ENCODE results near the gene ZNF175. TPM values are rescaled to one million over a fixed set of nuclear protein-coding genes. Genes with fewer than 3 reads are reported as not detected.

Gene ZNF175
- total RNA-seq, 1 donor from 2014 or later, result 13.5 TPM

DNA sequence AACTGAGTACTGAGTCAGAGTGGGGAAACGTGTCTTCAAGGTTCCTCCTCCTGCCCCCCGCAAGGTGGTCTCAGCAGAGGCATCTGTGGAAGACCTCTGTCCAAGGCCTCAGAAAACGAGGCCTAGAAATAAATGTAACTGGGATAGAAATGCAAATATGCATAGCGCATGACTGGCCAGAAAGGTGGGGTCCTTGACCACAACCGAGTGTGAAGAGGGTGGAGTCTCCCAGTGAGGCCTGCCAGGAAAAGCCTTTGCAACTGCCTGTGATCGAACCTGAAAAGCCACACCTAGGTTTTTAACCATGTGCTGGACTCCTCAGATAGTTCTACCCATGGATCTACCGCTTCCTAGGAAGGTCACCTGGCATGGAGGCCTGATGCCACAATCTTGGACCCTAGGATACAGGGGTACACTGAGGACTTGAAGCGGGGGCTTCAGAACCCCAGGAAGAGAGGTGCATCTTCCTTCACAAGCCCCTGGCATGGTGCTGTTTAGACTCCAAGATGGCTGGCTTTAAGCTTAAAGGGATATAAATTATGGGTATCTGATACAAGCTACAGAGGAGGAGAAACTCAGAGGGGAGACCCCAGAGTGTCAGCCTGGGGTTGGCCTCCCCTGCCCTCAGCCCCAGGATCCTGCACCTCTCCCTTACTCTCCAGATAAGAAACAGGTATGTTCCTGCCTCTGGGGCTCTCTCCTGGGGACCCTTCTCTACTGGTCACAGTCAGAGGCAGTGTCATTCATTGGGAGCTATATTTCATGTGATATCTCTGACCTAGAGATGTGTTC, 21.4 kb upstream of the ZNF175 start:
- peak; percentile 48 for DNase-seq (ENCODE audit: extremely low spot score, unreplicated experiment)
- H3K27ac Mint-ChIP-seq (ENCODE audit: unreplicated experiment), result no peak overlapping the region
- peaks cover 20% of the 10 kb centered on the region for H3K9me3 Mint-ChIP-seq (ENCODE audit: unreplicated experiment)
- no peak overlapping the region for H3K4me3 Mint-ChIP-seq (ENCODE audit: unreplicated experiment)
- no peaks in the 10 kb centered on the region for H3K27me3 Mint-ChIP-seq (ENCODE audit: unreplicated experiment)
- no peaks in the 10 kb centered on the region for H3K4me1 Mint-ChIP-seq (ENCODE audit: unreplicated experiment)
- TF ChIP-seq CTCF (IDR thresholded peaks at IDR 0.05), result no peak
- no peaks in the 10 kb centered on the region for H3K36me3 Mint-ChIP-seq (ENCODE audit: unreplicated experiment)

DNA sequence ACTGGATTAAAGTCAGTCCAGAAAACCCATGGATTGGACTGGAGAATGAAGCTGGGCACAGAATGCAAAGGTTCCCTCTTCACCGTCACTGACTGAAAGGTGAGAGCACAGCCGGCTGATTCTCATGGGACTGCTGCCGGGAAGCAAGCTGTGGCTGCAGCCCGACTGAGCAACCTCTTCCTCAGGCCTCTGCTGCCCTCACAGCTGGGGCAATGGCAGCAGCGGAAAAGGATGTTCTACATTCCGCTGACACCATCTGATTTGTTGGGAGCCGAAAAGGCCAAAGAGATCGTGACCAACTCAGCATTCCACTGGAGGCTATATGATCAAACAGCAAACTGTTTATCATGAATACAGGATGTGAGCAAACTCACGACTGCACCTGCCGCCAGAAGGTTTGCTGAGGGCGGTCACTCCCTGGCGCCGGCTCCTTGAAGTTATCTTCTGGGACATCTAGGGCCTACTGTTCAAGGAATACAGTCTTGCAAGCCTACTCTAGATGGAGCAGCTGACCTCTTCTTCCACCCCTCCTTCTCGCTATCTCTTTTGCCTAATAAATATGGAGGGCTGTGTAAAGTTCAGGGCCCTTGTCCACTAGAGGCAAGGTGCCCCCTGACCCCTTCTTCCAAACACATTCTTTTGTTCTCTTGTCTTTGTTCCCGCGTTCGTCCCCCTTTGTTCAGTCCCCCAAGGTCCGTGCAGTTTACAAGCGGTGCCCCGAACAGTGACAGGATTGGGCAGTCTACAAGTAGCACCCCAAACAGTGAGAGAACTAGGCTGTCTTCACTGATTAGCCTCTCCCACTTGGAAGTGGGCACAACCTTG, 20.0 kb upstream of the ZNF175 start:
- H3K27me3 Mint-ChIP-seq (ENCODE audit: unreplicated experiment), result no peaks in the 10 kb centered on the region
- H3K4me1 Mint-ChIP-seq (ENCODE audit: unreplicated experiment), result no peaks in the 10 kb centered on the region
- H3K36me3 Mint-ChIP-seq (ENCODE audit: unreplicated experiment), result no peaks in the 10 kb centered on the region
- peak; percentile 74 for DNase-seq (ENCODE audit: extremely low spot score, unreplicated experiment)
- H3K9me3 Mint-ChIP-seq (ENCODE audit: unreplicated experiment), result peaks cover 20% of the 10 kb centered on the region
- TF ChIP-seq CTCF (IDR thresholded peaks at IDR 0.05), result no peak
- no peak overlapping the region for H3K4me3 Mint-ChIP-seq (ENCODE audit: unreplicated experiment)
- no peak overlapping the region for H3K27ac Mint-ChIP-seq (ENCODE audit: unreplicated experiment)

DNA sequence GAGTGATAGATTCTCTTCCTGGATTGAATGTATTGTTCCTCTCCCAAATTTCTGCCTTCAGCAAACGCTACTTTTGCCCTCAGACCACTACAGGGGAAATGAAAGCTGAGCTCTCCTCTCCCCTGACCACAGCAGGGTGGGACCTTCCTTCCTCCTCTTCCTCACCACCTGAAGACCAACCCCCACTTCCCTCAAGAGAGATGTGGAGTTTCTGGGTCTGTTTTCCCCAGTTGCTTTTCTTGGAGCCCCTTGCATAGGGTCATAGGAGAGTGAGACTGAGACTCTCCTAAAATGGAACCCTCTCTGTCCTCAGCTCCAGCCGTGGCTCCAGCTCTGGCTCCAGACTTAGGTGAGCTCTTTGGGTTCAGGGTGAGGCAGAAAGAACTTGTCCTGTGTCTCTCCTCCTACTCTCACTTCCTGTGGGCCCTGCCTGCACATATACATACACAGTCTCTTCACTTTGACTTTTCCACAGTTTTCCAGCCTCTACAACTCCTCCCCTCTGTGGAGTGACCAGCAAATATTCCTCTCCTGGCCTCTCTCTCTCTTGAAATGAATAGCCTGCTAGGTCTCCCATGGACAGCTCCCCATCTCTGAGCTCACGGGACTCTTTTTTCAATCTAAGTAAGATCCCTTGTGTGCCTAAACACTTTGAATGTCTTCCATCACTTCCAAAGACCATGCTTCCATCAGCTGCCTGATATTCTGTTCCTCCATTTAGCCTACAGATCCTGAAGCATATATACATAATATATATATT, 19.2 kb upstream of the ZNF175 start:
- H3K4me1 Mint-ChIP-seq (ENCODE audit: unreplicated experiment), result no peaks in the 10 kb centered on the region
- no peak overlapping the region for H3K4me3 Mint-ChIP-seq (ENCODE audit: unreplicated experiment)
- TF ChIP-seq CTCF (IDR thresholded peaks at IDR 0.05), result no peak
- no peaks in the 10 kb centered on the region for H3K36me3 Mint-ChIP-seq (ENCODE audit: unreplicated experiment)
- H3K9me3 Mint-ChIP-seq (ENCODE audit: unreplicated experiment), result peaks cover 25% of the 10 kb centered on the region
- DNase-seq (ENCODE audit: extremely low spot score, unreplicated experiment), result no peak
- no peaks in the 10 kb centered on the region for H3K27me3 Mint-ChIP-seq (ENCODE audit: unreplicated experiment)
- H3K27ac Mint-ChIP-seq (ENCODE audit: unreplicated experiment), result no peak overlapping the region

- H3K27ac Mint-ChIP-seq (ENCODE audit: unreplicated experiment), result no peak overlapping the region
- no peak for TF ChIP-seq CTCF (IDR thresholded peaks at IDR 0.05)
- no peaks in the 10 kb centered on the region for H3K27me3 Mint-ChIP-seq (ENCODE audit: unreplicated experiment)
- no peaks in the 10 kb centered on the region for H3K36me3 Mint-ChIP-seq (ENCODE audit: unreplicated experiment)
- H3K9me3 Mint-ChIP-seq (ENCODE audit: unreplicated experiment), result peaks cover 24% of the 10 kb centered on the region
- H3K4me1 Mint-ChIP-seq (ENCODE audit: unreplicated experiment), result no peaks in the 10 kb centered on the region
- no peak for DNase-seq (ENCODE audit: extremely low spot score, unreplicated experiment)
- no peak overlapping the region for H3K4me3 Mint-ChIP-seq (ENCODE audit: unreplicated experiment)
These were observed 18.5 kb upstream of the ZNF175 start for GRCh38 chr19:51552608-51552995.

All from osteocyte (in vitro differentiated cells).